GM10248 (cell line): ENCODE results near the gene TCEA3.

ENCODE experiments used
- CTCF ChIA-PET: fragments of 300-600 bp; sonication (Branson Sonifier 250); formaldehyde crosslinking; extraction: SDS; loops from one replicate; lab custom pipeline; 2021; ENCODE audit warnings: antibody characterized with exemption; lab: Yijun Ruan, JAX
- POLR2A ChIA-PET: fragments of 350-650 bp; sonication (Branson Sonifier 250); formaldehyde crosslinking; extraction: SDS; loops from one replicate; lab custom pipeline; 2020; ENCODE audit warnings: antibody characterized with exemption; lab: Yijun Ruan, JAX
- DNase-seq: peaks from one replicate; pipeline ENCODE4 v3.0.0; 2012; ENCODE audit errors: extremely low spot score
- TF ChIP-seq, protein P1 (sequence below): IDR thresholded peaks from 2 replicates; pipeline ENCODE4 v1.5.1; 2012; ENCODE audit warnings: mild to moderate bottlenecking, low read depth; ENCODE audit errors: extremely low read depth, missing control alignments, control extremely low read depth

The TCEA3 gene

DNA sequence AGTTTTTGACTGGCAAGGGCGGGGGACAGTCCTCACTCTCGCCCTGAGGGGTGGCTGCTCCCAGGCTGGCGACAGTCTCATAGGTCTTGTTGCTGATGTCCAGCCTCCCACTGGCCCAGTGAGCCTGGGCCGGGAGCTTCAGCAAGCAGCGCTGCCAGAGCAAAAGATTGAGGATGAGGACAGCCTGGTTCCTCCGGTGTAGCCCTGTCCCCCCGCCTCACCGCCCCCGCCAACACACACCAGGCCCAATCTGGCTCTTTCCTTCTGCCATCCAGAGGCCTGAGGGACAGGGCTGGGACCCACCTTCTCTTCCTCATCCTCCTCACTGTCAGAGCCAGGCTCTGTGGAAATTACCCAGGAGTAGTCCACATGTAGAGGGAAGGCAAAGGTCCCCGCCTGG, 8.6 kb upstream of the TCEA3 start:
- POLR2A ChIA-PET = no interaction called here

DNA sequence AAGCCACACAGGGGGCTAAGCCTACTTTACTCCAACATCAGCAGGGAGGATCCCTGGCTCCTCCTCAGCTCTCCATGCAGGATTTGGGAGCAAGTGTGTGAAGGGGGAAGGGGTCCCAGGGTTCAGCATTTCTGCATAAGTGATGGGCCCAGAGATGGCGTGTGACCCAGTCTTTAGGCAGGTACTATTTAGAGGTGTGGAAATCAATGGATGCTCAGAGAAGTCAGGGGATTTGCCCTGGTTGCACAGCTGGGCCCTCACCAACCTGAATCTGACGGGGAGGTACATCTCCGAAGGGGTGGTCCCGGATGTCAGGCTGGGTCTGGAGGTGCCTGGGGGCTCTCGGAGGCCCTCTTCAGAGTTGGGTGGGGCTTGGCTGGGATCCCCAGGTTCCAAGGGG, 6.9 kb upstream of the TCEA3 start:
- CTCF ChIA-PET = no interaction called here
- POLR2A ChIA-PET = no interaction called here
- TF ChIP-seq, protein P1, sequence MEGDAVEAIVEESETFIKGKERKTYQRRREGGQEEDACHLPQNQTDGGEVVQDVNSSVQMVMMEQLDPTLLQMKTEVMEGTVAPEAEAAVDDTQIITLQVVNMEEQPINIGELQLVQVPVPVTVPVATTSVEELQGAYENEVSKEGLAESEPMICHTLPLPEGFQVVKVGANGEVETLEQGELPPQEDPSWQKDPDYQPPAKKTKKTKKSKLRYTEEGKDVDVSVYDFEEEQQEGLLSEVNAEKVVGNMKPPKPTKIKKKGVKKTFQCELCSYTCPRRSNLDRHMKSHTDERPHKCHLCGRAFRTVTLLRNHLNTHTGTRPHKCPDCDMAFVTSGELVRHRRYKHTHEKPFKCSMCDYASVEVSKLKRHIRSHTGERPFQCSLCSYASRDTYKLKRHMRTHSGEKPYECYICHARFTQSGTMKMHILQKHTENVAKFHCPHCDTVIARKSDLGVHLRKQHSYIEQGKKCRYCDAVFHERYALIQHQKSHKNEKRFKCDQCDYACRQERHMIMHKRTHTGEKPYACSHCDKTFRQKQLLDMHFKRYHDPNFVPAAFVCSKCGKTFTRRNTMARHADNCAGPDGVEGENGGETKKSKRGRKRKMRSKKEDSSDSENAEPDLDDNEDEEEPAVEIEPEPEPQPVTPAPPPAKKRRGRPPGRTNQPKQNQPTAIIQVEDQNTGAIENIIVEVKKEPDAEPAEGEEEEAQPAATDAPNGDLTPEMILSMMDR = no peak
- no peak for DNase-seq

More for the DNA sequence above, 8.6 kb upstream of the TCEA3 start:
- TF ChIP-seq, protein P1 = no peak
- CTCF ChIA-PET = interaction anchor here (0.8 to 1.0 kb wide), 2 partner anchors 8 to 29 kb away, joined by 3 to 4 read pairs; no protein-coding TSS in a partner anchor
- DNase-seq = no peak

GRCh38 chr1:23430803-23431202, 6.3 kb upstream of the TCEA3 start:
- TF ChIP-seq, protein P1 = no peak
- CTCF ChIA-PET = interaction anchor here (0.9 to 2.6 kb wide), 2 partner anchors 10 to 27 kb away, joined by 3 to 7 read pairs; no protein-coding TSS in a partner anchor
- POLR2A ChIA-PET = no interaction called here
- no peak for DNase-seq

DNA sequence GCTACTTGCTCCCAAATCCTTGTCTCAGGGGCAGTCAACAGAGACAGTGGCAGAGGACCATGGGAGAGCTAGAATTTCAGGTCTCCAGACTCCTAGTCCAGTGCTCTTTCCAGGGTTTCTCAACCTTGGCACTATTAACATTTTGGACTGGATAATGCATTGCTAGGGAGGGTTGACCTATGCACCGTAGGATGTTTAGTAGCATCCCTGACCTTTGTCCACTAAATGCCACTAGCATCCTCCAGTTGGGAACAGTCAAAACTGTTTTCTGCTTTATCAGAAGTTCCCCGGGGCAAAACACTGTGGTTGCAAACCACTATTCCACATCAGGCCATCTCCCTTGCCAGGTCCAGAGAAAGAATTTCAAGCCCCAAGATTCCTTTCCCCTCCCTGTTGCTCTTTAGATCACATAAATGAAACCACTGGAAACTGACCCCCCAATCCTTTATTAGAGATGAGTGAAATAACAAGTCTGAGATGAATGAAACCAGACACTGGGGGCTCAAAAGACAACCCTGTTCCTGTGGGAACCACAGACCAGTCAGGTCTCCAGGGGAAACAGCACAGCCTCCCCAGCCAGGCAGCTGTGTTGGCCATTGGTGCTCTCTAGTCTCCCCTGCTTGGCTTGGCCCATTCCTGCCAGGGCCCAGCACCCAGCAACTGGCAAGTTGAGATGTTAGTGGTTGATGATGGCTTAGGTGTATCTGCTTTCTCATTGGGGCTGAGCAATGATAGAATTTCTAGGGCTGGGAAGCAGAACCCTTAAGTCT, 3.8 kb upstream of the TCEA3 start:
- ChIA-PET POLR2A (no interaction called here), CTCF (interaction anchor here (2.6 kb wide), 1 partner anchor 24 kb away, joined by 7 read pairs; no protein-coding TSS in a partner anchor)
- TF ChIP-seq, protein P1 = no peak
- no peak for DNase-seq

- TF ChIP-seq, protein P1 = no peak
- ChIA-PET CTCF (no interaction called here), POLR2A (no interaction called here)
- DNase-seq = no peak
Measured at GRCh38 chr1:23427550-23427949, 3.0 kb upstream of the TCEA3 start.

DNA sequence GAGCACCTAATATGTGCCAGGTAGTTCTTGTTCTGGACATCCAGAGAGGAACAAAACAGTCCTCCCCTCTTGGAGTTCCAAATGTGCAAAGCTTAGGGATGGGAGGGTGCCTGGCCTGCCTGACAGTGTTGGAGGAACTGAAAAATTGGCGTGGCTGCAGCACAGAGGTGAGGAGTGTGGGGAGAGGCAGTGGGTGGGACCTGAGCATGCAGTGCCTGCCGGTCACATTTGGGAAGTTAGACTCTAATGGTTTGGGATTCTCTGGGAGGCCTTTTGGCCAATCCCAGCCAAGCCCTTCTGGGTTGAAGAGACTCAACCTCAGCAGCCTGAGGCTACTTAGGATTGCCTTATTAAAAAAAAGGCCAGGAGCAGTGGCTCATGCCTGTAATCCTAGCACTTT, 2.3 kb upstream of the TCEA3 start:
- TF ChIP-seq, protein P1 = no peak
- ChIA-PET CTCF (no interaction called here), POLR2A (no interaction called here)
- no peak for DNase-seq

DNA sequence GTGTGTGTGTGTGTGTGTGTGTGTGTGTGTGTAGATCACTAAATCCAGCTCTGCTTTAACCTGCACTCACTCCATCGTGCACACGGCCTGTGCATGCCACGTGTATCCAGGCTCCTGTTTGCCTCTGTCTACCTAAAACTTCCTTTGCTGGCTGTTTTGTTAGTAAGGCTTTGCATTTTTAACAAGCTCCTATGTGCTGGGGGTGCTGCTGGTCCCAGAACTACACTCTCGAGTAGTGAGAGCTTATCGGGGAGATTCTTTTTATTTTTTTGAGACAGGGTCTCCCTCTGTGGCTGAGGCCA, 596 bp upstream of the TCEA3 start:
- CTCF ChIA-PET = interaction anchor here (1.1 kb wide), 1 partner anchor 9 kb away, joined by 4 read pairs; no protein-coding TSS in a partner anchor
- TF ChIP-seq, protein P1 = no peak
- DNase-seq = no peak
- POLR2A ChIA-PET = interaction anchor here (1.1 kb wide), 1 partner anchor 16 kb away, joined by 4 read pairs; no protein-coding TSS in a partner anchor
